ENCODE measurements around the gene HDAC5.

Gene HDAC5

GRCh38 chr17:44087319-44087718 lies 36.1 kb downstream of the HDAC5 start:
- DNase-seq (ENCODE audit: low read depth, low spot score) = no peak

DNA sequence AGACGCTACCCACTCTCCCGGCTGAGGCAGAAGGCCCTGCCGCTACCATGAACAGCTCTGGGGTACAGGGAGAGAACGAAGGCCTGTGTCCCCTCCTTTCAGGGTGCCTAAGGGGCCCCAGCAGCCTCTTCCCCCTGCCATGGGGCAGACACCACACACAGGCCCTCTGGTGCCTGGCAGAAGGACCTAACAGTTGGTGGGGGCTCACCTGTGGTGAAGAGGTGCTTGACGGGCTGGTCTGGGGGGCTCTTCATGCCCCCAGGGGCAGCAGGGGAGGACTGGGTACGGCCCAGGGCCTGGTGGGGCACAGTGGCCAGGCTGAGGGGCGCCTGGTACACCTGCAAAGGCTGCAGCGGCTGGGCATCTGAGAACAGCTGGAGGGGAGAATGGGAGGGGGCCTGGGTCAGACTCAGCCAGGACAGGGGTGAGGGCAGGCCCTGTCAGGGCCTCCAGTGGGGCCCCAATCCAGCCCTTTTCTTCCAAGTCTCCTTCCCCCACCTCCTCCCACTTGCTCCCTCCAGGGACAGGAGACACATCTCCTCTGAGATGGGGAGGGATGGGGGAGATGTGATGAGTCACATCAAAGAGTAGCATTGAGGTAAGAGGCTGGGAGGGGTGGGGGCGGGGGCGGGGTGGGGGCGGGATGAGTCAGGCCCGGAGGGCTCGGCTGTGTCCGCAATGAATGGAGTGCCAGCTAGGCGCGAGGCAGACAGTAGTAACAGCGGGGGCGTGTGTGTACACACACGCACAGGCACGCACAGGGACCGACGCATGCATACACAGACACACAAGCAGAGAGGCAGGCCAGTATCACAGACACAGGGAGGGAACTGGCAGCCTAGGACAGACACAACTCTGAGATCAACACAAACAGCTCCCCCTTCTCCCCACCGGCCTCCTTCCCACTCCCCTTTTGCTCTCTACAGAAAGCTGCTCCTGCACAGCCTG lies 36.8 kb downstream of the HDAC5 start:
- peak; percentile 80 for DNase-seq (ENCODE audit: low read depth, low spot score)

GRCh38 chr17:44085908-44086307 lies 37.5 kb downstream of the HDAC5 start:
- DNase-seq (ENCODE audit: low read depth, low spot score) = no peak

- no peak for DNase-seq (ENCODE audit: low read depth, low spot score)
Observed at GRCh38 chr17:44084921-44085320, 38.5 kb downstream of the HDAC5 start.

GRCh38 chr17:44084131-44084538 lies 39.3 kb downstream of the HDAC5 start:
- no peak for DNase-seq (ENCODE audit: low read depth, low spot score)

DNA sequence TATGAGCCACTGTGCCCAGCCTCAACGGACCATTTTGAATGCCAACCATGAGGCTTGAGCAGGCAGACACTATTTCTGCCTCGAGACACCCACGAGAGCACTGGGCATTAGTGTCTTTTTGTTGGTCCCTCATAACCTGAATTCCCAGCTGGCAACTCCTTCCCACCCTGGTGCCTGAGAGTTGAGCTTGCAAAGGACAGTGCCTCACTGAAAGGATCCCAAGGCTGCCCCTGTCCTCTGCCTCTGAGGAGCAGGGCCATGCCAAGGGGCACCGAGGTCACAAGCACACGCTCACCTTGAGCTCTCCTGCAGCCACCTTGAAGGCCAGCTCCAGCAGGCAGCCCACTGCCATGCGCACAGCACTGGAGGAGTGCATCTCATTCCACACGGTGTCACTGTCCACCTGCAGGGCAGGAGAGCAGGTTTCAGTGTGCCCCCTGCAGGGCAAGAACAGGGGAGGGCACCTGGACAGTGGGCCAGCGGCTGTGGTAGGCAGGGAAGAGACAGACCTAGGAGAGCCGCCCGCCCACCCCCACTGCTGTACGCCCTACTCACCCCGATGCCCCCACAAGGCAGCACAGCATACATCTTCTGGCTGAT lies 40.1 kb downstream of the HDAC5 start:
- no peak for DNase-seq (ENCODE audit: low read depth, low spot score)

GRCh38 chr17:44082256-44082927 lies 41.0 kb downstream of the HDAC5 start:
- DNase-seq (ENCODE audit: low read depth, low spot score) = no peak

DNA sequence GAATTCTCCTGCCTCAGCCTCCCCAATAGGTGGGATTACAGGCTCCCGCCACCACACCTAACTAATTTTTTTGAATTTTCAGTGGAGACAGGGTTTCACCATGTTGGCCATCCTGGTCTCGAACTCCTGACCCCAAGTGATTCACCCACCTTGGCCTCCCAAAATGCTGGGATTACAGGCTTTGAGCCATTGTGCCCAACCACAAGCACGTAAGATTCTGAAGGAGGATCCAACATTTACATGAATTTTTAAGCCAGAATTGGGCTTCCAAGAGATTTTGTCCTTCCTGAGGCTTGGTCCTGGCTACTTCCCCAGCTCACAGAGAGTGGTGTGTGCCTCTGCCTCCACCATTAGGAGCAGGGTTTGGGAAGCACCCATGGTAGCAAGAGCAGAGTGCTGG lies 41.8 kb downstream of the HDAC5 start:
- no peak for DNase-seq (ENCODE audit: low read depth, low spot score)

- no peak for DNase-seq (ENCODE audit: low read depth, low spot score)
Observed at GRCh38 chr17:44079877-44080821, 43.3 kb downstream of the HDAC5 start.

GRCh38 chr17:44078412-44078811 lies 45.0 kb downstream of the HDAC5 start:
- no peak for DNase-seq (ENCODE audit: low read depth, low spot score)

DNA sequence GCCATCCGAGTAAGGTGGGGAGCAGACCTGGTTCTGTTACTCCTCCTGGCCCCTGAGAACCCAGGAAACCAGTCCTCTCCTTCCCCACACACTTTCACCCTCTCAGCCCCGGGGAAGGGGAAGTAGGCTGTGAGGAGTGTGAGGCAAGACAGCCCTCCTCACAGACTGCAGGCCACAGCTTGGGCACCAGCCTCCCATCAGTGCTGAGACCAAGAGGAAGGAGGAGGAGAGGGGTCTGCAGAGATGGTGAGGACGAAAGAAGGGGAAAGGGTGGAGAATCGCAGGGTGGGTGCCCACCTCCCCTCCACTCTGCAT lies 45.9 kb downstream of the HDAC5 start:
- DNase-seq (ENCODE audit: low read depth, low spot score) = no peak

- no peak for DNase-seq (ENCODE audit: low read depth, low spot score)
Observed at GRCh38 chr17:44076716-44077594, 46.5 kb downstream of the HDAC5 start.

GRCh38 chr17:44075598-44076293 lies 47.7 kb downstream of the HDAC5 start:
- no peak for DNase-seq (ENCODE audit: low read depth, low spot score)

GRCh38 chr17:44074911-44075285 lies 48.5 kb downstream of the HDAC5 start:
- DNase-seq (ENCODE audit: low read depth, low spot score) = no peak

GRCh38 chr17:44074231-44074910 lies 49.1 kb downstream of the HDAC5 start:
- DNase-seq (ENCODE audit: low read depth, low spot score) = no peak

- no peak for DNase-seq (ENCODE audit: low read depth, low spot score)
Observed at GRCh38 chr17:44071772-44072171, 51.7 kb downstream of the HDAC5 start.

DNA sequence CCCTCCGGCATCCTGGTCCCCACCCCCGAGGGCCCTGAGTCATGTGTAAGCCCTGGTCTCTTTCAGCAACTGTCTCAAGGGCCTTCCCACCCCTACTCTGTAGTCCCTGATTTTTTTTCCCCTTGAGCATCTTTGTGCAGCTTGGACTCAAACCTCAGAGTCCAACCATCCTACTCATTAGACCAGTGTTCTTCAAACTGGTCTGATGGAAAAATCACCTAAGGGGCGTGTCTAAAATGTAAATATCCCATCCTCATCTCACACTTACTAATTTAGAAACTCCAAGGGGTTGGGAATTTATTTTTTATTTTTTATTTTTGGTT lies 52.3 kb downstream of the HDAC5 start:
- no peak for DNase-seq (ENCODE audit: low read depth, low spot score)

DNA sequence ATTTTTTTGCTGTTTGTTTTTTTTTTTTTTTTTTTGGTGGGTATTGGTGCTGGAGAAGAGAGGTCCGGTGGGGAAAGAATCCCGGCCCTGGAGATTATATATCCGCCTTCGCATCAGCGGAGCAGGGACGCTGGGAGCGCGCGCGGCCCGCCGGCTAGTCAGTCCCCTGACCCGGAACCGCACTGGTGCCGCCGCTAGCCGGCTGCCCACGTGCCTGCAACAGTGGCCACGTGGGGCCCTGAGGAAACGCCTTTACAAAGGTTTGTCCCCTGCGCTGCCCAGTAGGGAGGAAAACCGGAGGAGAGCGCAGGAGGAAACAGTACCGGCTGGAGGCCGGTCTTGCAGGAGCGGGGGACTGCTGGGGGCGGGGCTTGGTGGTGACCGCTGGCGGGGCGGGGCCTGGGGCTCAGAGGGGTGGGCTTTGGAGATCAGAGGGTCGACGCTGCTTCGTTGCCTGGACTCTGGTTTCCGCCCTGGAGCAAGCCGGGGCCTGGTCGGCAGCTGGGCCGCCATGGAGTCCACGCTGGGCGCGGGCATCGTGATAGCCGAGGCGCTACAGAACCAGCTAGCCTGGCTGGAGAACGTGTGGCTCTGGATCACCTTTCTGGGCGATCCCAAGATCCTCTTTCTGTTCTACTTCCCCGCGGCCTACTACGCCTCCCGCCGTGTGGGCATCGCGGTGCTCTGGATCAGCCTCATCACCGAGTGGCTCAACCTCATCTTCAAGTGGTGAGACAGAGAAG lies 52.8 kb downstream of the HDAC5 start, which contains the start of gene G6PC3:
G6PC3 (plus strand) TSS at position 281 of the 743 bp plus-strand sequence; CDS start at position 512, 231 bp downstream.
- DNase-seq (ENCODE audit: low read depth, low spot score) = peak; percentile 95

DNA sequence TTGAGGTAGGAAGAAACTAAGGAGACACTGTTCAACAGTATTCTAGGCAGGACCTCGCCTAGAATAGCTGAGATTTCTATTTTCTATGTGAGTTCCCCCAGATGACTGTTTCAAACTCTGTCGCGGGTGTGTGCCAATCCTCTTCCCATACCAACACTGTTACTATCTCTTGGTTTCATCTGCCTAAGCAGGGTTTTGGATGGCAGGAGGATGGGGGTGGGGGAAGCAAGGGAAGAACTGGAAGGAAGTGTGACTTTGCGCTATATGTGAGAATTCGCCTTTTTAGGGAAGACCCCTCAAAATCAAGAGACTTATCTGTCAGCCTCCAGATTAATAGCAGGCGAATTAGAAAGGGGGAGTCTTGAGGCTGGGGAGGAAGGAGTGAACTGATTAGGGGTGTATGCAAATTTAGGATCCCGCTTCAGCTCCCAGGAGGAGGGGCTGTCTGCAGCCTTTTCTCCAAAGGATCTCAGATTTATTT lies 53.4 kb downstream of the HDAC5 start:
- no peak for DNase-seq (ENCODE audit: low read depth, low spot score)
